ENCODE measurements around the gene PDZD2.

DNA sequence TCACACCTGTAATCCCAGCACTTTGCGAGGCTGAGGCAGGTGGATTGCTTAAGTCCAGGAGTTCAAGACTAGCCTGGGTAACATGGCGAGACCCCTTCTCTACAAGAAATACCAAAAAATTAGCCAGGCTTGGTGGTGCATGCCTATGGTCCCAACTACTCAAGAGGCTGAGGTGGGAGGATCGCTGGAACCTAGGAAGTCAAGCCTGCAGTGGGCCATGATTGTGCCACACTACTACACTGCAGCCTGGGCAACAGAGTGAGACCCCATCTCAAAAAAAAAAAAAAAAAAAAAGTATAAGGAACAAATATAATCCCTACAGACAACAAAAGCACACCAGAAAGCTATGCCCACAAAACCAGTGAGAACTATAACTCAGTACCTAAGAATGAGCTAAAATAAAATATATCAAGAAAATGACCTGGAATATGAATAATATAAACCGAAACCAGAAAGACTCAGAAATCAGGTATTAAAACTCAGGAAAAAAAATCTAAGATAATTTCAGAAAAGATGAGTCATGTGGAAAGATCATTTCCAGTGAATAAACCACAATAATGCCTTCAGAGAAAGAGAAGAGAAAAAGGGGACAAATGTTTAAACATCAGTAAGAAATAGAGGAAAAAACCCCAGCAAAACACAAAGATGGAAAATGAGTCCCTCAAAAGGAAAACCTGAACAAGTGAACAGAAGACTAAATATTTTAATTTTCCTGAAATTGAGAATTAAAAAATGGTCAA, 477.8 kb downstream of the PDZD2 start:
- no peak for TF ChIP-seq POLR2A (IDR thresholded peaks at IDR 0.05)
- TF ChIP-seq, protein P1, sequence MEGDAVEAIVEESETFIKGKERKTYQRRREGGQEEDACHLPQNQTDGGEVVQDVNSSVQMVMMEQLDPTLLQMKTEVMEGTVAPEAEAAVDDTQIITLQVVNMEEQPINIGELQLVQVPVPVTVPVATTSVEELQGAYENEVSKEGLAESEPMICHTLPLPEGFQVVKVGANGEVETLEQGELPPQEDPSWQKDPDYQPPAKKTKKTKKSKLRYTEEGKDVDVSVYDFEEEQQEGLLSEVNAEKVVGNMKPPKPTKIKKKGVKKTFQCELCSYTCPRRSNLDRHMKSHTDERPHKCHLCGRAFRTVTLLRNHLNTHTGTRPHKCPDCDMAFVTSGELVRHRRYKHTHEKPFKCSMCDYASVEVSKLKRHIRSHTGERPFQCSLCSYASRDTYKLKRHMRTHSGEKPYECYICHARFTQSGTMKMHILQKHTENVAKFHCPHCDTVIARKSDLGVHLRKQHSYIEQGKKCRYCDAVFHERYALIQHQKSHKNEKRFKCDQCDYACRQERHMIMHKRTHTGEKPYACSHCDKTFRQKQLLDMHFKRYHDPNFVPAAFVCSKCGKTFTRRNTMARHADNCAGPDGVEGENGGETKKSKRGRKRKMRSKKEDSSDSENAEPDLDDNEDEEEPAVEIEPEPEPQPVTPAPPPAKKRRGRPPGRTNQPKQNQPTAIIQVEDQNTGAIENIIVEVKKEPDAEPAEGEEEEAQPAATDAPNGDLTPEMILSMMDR (IDR thresholded peaks at IDR 0.05): no peak

Data from sigmoid colon (tissue), 3 donors.